Measurements from ENCODE around the gene TMCC1. TPM values are rescaled to one million over a fixed set of nuclear protein-coding genes. Genes with fewer than 3 reads are reported as not detected.

Gene TMCC1
- total and polyA plus RNA-seq, 10 of the 15 experiments (the other 5 are each of a cell fraction or from before 2014, with no cell fraction given) = 2.3 to 21.1 (median 8.4) TPM

DNA sequence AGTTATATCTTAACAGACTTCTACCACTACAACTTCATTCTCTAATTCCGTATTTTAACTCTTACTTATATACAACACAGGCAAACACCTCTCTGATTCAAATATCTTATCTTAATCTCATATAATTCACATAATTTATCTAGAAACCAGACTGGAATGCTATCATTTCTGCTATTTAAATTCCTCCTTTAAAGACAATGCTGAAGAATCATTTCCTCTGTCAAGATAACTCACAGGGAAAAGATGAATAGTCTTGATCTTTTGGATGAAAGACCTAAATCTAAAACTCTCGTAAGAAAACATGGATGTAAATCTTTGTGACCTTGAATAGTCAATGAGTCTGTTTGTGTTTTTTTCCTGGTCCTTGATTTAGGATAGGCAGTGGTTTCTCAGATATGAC lies 151.7 kb downstream of the TMCC1 start (continued):
- TF ChIP-seq, protein P1, sequence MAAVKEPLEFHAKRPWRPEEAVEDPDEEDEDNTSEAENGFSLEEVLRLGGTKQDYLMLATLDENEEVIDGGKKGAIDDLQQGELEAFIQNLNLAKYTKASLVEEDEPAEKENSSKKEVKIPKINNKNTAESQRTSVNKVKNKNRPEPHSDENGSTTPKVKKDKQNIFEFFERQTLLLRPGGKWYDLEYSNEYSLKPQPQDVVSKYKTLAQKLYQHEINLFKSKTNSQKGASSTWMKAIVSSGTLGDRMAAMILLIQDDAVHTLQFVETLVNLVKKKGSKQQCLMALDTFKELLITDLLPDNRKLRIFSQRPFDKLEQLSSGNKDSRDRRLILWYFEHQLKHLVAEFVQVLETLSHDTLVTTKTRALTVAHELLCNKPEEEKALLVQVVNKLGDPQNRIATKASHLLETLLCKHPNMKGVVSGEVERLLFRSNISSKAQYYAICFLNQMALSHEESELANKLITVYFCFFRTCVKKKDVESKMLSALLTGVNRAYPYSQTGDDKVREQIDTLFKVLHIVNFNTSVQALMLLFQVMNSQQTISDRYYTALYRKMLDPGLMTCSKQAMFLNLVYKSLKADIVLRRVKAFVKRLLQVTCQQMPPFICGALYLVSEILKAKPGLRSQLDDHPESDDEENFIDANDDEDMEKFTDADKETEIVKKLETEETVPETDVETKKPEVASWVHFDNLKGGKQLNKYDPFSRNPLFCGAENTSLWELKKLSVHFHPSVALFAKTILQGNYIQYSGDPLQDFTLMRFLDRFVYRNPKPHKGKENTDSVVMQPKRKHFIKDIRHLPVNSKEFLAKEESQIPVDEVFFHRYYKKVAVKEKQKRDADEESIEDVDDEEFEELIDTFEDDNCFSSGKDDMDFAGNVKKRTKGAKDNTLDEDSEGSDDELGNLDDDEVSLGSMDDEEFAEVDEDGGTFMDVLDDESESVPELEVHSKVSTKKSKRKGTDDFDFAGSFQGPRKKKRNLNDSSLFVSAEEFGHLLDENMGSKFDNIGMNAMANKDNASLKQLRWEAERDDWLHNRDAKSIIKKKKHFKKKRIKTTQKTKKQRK (IDR thresholded peaks at IDR 0.05; ENCODE audit: low read depth, low read length) = no peak
- TF ChIP-seq TCF12 (IDR thresholded peaks at IDR 0.05; ENCODE audit: low read depth, low read length) (no peak), JUND (IDR thresholded peaks at IDR 0.05; ENCODE audit: low read depth, low read length) (no peak)
- TF ChIP-seq, protein P2, sequence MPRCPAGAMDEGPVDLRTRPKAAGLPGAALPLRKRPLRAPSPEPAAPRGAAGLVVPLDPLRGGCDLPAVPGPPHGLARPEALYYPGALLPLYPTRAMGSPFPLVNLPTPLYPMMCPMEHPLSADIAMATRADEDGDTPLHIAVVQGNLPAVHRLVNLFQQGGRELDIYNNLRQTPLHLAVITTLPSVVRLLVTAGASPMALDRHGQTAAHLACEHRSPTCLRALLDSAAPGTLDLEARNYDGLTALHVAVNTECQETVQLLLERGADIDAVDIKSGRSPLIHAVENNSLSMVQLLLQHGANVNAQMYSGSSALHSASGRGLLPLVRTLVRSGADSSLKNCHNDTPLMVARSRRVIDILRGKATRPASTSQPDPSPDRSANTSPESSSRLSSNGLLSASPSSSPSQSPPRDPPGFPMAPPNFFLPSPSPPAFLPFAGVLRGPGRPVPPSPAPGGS (IDR thresholded peaks at IDR 0.05; ENCODE audit: borderline replicate concordance, insufficient read depth, low read depth, low read length, poor library complexity, severe bottlenecking) = no peak

DNA sequence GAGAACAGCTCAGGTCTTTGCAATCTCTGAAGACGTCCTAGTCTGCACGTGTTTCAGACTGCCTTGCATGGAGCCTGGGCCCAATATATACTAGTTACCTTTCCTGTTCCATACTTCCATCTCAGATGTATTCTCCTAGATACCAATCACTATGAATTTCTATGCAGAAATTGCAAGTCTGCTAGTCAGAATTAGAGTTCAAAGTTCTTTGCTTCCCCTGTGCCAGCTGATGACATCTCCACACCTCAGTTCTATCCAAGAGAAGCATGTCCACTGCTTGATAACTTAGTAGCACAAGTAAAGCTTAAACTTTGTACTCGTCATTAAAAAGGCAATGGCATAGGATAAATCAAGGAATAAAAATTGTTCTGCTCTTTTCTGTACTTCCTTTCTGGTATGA lies 153.4 kb downstream of the TMCC1 start:
- no peak overlapping the region for H3K4me2 ChIP-seq (ENCODE audit: control insufficient read depth, insufficient read depth)
- intact Hi-C loops (cut with micrococcal nuclease; ENCODE audit: unreplicated experiment) = no loop called here
- H3K79me2 ChIP-seq (ENCODE audit: control insufficient read depth, insufficient read depth, low read length) = no peaks in the 10 kb centered on the region
- 93% methylated on average over 3 of the region's 3 CpGs for WGBS (ENCODE audit: insufficient coverage, insufficient replicate concordance, low lambda C conversion rate, missing lambda C conversion rate)
- POLR2A ChIA-PET = interaction anchor here (0.7 kb wide), 1 partner anchor 151 kb away, joined by 3 read pairs; no protein-coding TSS in a partner anchor
- H3K9me3 ChIP-seq (replicated peaks; ENCODE audit: control insufficient read depth, insufficient read depth, low read length) = no peaks in the 10 kb centered on the region
- ATAC-seq = no peak
- TF ChIP-seq, protein P3, sequence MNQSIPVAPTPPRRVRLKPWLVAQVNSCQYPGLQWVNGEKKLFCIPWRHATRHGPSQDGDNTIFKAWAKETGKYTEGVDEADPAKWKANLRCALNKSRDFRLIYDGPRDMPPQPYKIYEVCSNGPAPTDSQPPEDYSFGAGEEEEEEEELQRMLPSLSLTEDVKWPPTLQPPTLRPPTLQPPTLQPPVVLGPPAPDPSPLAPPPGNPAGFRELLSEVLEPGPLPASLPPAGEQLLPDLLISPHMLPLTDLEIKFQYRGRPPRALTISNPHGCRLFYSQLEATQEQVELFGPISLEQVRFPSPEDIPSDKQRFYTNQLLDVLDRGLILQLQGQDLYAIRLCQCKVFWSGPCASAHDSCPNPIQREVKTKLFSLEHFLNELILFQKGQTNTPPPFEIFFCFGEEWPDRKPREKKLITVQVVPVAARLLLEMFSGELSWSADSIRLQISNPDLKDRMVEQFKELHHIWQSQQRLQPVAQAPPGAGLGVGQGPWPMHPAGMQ (IDR thresholded peaks at IDR 0.05; ENCODE audit: borderline replicate concordance) = no peak
- TF ChIP-seq SREBF2 (IDR thresholded peaks at IDR 0.05; ENCODE audit: low read length) (no peak), IKZF2 (IDR thresholded peaks at IDR 0.05) (no peak), PAX8 (IDR thresholded peaks at IDR 0.05) (no peak), ZNF622 (IDR thresholded peaks at IDR 0.05) (no peak)
- TF ChIP-seq, protein P4, sequence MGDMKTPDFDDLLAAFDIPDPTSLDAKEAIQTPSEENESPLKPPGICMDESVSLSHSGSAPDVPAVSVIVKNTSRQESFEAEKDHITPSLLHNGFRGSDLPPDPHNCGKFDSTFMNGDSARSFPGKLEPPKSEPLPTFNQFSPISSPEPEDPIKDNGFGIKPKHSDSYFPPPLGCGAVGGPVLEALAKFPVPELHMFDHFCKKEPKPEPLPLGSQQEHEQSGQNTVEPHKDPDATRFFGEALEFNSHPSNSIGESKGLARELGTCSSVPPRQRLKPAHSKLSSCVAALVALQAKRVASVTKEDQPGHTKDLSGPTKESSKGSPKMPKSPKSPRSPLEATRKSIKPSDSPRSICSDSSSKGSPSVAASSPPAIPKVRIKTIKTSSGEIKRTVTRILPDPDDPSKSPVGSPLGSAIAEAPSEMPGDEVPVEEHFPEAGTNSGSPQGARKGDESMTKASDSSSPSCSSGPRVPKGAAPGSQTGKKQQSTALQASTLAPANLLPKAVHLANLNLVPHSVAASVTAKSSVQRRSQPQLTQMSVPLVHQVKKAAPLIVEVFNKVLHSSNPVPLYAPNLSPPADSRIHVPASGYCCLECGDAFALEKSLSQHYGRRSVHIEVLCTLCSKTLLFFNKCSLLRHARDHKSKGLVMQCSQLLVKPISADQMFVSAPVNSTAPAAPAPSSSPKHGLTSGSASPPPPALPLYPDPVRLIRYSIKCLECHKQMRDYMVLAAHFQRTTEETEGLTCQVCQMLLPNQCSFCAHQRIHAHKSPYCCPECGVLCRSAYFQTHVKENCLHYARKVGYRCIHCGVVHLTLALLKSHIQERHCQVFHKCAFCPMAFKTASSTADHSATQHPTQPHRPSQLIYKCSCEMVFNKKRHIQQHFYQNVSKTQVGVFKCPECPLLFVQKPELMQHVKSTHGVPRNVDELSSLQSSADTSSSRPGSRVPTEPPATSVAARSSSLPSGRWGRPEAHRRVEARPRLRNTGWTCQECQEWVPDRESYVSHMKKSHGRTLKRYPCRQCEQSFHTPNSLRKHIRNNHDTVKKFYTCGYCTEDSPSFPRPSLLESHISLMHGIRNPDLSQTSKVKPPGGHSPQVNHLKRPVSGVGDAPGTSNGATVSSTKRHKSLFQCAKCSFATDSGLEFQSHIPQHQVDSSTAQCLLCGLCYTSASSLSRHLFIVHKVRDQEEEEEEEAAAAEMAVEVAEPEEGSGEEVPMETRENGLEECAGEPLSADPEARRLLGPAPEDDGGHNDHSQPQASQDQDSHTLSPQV (IDR thresholded peaks at IDR 0.05) = no peak
- no peaks in the 10 kb centered on the region for H3K27me3 ChIP-seq (replicated peaks in 1 of 2; ENCODE audit: control insufficient read depth in 2 of 2, insufficient read depth in 2 of 2, low read length in 1 of 2)
- no peaks in the 10 kb centered on the region for H4K20me1 ChIP-seq (ENCODE audit: control insufficient read depth, insufficient read depth)
- no peaks in the 10 kb centered on the region for H3K4me1 ChIP-seq (ENCODE audit: control insufficient read depth, insufficient read depth, low read length)
- no peaks in the 10 kb centered on the region for H3K36me3 ChIP-seq (ENCODE audit: control insufficient read depth in 2 of 2, insufficient read depth in 2 of 2, low read length in 1 of 2)
- CTCF ChIA-PET = interaction anchor here (0.9 to 1.2 kb wide), 2 partner anchors 9 to 14 kb away, joined by 3 read pairs; no protein-coding TSS in a partner anchor
- no peak overlapping the region for H3K27ac ChIP-seq (ENCODE audit: control insufficient read depth, insufficient read depth)
- SMC1A ChIA-PET (ENCODE audit: uncharacterized antibody, unreplicated experiment) = interaction anchor here (1.1 kb wide), 1 partner anchor 70 kb away, joined by 3 read pairs; no protein-coding TSS in a partner anchor
- H3K9ac ChIP-seq (ENCODE audit: control insufficient read depth, insufficient read depth, low read length) = no peak overlapping the region
- BruUV-seq (replicated peaks) = no TSS peak
- DNase-seq (ENCODE audit: low read depth, low spot score) = no peak
- FAIRE-seq = no peak
- H2AFZ ChIP-seq (ENCODE audit: control insufficient read depth, low read depth, low read length) = no peak overlapping the region
- no peak overlapping the region for H3K4me3 ChIP-seq
- in situ Hi-C loops (cut with MboI) = no loop called here
- RAD21 ChIA-PET (ENCODE audit: unreplicated experiment) = no interaction called here

Data from GM12878 (cell line).